Stimulated activated CD4-positive, alpha-beta T cell treated with anti-CD3 and anti-CD28 coated beads, TNF-alpha, amount 100 ng/mL, for 1 hour (primary cell): ENCODE data around the gene SPINT1.

Experiments used
- DNase-seq, 3 donors: peaks; one replicate each; pipeline ENCODE4 v3.0.0-alpha.2; 2020; ENCODE audit warnings: low read depth in 3 of 3, low spot score in 1 of 3

Gene SPINT1

GRCh38 chr15:40843885-40844695 is at the start of gene SPINT1:
Gene SPINT1, plus strand, starts transcription at chr15:40844048. Its CDS starts 507 bp downstream, at chr15:40844555.
- peak in 2 of 3 donors; percentile 31 to 65 for DNase-seq

DNA sequence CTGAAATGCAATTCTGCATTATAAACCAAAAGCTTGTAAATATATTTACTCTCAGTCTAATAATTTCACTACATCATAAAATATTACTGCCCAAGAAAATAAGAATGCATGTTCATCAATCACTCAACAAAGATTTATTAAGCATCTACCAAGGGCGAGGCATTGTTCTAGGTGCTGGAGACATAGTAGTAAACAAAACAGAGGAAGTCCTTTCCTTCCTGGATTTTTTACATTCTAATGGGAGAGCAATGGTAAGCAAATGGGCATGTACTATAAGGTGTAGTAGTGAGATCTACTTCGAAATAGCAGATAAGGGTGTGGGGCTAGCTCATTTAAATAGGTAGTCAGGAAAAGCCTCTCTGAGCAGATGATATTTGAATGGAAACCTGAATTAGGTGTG is 47.8 kb upstream of the SPINT1 start:
- DNase-seq = no peak

- DNase-seq = no peak
Measured at GRCh38 chr15:40796512-40796911, 47.3 kb upstream of the SPINT1 start.

GRCh38 chr15:40799523-40799922 is 44.3 kb upstream of the SPINT1 start:
- DNase-seq = no peak

- DNase-seq = no peak
Measured at GRCh38 chr15:40803076-40803475, 40.8 kb upstream of the SPINT1 start.

- no peak for DNase-seq
Measured at GRCh38 chr15:40803688-40804087, 40.2 kb upstream of the SPINT1 start.

GRCh38 chr15:40806672-40807027 is 37.2 kb upstream of the SPINT1 start:
- no peak for DNase-seq

GRCh38 chr15:40807028-40807887 is 36.6 kb upstream of the SPINT1 start, which contains the start of the genes DNAJC17 and ZFYVE19:
Gene DNAJC17, minus strand, starts transcription at chr15:40807473. Its CDS starts 27 bp downstream, at chr15:40807446.
Gene ZFYVE19, plus strand, starts transcription at chr15:40807089. Its CDS starts 501 bp downstream, at chr15:40807590.
- peak; percentile 83 to 93 (median 84) for DNase-seq

DNA sequence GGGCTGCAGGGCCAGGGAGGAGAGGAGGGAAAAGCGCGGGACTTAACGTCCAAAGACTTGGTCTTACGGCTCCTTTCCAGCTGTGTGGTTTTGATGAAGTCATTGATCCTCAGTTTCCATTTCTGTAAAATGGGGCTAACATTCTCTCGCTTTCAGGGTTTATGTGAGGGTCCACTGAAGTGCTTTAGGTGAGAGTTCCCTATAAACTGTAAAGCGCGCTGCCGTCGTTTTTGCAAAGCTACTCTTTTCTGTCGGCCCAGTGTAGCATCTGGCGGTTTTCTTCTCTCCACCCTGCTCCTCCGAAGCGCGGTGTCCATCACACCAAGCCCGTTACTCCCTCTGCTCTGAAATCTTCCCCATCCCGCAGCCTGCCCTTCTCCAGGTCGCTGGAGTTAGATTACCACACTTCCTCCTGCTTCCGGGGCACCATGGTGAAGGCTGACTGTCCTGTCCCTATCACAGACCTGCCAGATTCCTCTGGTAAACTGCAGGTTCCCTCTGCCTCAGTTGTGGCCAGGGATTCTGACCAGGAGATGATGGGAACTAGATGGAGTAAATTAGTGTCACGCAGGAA is 35.9 kb upstream of the SPINT1 start:
- no peak for DNase-seq

DNA sequence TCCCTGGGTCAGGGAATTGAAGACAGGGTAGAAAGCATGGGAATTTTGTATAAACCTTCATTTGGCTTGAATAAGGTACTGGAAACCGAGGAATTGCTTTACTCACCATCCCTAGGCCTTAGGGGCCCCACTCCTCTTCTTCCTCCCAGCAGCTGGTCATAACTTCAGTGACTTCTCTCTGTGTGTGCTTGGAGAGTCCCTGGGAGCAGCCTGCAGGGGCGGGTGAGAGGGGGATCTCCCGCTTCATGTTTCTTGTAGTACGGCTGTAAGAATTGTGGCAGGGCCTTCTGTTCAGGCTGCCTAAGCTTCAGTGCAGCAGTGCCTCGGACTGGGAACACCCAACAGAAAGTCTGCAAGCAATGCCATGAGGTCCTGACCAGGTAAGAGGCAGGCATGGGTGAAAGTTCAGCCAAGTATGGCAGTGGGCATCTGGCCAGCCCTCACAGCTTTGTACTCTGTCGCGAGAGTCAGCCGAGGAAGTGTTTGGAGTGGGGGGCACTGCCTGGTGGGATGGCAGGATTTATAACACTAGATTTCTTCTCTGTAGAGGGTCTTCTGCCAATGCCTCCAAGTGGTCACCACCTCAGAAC is 34.9 kb upstream of the SPINT1 start:
- DNase-seq = no peak

- DNase-seq = no peak
Measured at GRCh38 chr15:40812721-40813425, 31.0 kb upstream of the SPINT1 start.

DNA sequence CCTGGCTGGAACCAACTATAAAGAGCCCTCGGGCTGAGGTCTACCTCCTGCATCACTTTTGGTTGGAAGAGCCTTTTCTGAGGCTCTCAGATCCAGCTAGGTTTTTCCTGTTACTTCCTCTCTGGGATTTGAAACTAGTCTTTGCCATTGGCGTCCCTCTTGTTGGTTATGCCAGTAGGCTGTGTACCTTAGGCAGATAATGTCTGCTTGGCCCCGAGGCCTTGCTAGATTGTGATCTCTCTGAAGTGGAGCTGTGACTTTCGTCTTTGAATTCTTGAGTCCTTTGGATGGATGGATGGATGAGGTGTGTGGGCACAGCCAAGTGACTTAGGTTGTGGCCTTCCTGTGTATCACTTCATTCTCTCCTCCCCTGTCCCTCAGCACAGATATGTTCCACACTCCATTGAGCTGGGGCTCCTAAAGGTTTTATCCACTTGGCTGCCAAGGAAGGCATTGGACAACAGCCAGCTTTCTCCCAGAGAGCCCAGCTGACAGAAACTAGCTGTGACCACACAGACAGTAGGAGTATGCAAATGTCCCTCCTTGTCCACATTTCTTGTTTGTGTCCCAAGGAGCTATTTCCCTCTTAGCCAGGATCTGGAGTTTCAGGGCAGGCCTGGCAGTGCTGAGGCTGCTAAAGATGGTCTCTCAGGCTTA is 28.7 kb upstream of the SPINT1 start:
- no peak for DNase-seq

GRCh38 chr15:40819048-40819447 is 24.8 kb upstream of the SPINT1 start:
- DNase-seq = no peak

- no peak for DNase-seq
Measured at GRCh38 chr15:40821195-40821594, 22.7 kb upstream of the SPINT1 start.

GRCh38 chr15:40823572-40824343 is 20.1 kb upstream of the SPINT1 start:
- no peak for DNase-seq

DNA sequence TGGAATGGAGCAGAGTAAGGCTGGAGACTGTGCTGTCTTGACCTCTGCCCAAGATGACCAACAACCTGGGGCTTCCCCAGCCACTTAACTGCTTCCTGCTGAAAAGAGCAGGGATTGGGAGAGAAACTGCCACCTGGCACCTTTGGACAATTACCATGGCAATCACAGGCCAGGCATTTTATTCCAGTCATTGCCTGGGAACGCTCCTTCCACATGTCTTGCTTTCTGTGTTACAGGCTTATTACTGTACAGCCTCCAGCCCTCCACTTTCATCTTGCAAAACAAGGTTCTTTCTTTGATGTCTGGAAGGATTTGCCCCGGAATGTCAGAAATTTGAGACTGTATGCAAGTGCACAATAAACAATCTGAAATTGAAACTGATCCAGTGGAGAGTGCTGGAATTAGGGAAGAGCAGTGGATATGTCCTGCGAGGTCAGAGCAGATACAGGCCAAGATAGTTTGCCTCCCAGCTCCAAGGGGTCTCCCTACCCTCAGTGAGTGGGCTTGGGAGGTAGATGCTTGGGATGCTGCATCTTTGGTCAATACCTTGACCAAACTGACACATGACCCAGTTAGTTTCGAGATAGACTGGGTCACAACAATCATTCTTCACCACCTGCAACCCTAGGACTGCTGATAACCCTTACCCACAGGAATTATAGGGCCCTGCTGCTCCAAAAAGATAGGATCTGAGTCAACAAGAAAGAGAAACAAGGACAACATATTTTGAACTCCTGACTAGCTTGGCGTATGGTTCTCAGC is 18.0 kb upstream of the SPINT1 start:
- DNase-seq = no peak

- no peak for DNase-seq
Measured at GRCh38 chr15:40826423-40827075, 17.3 kb upstream of the SPINT1 start.

- DNase-seq = no peak
Measured at GRCh38 chr15:40828447-40829036, 15.3 kb upstream of the SPINT1 start, which contains the start of gene PPP1R14D. Gene PPP1R14D, minus strand, starts transcription at chr15:40828708. Its CDS starts 67 bp downstream, at chr15:40828641.
